GM19455 (cell line): ENCODE measurements around the gene SAG.
A peak's percentile ranks its signal among the peaks of the same experiment; 100 is the strongest.
"Not testable (repeated sequence)": the region's sequence is repeated elsewhere in the genome, so short reads cannot be mapped to it uniquely, and the experiment has no call there.

Experiments used
- ATAC-seq: cut with Tn5 transposase; IDR thresholded peaks from one replicate; pipeline ENCODE4 v1.9.1; 2021; ENCODE audit not compliant: unreplicated experiment

The SAG gene

DNA sequence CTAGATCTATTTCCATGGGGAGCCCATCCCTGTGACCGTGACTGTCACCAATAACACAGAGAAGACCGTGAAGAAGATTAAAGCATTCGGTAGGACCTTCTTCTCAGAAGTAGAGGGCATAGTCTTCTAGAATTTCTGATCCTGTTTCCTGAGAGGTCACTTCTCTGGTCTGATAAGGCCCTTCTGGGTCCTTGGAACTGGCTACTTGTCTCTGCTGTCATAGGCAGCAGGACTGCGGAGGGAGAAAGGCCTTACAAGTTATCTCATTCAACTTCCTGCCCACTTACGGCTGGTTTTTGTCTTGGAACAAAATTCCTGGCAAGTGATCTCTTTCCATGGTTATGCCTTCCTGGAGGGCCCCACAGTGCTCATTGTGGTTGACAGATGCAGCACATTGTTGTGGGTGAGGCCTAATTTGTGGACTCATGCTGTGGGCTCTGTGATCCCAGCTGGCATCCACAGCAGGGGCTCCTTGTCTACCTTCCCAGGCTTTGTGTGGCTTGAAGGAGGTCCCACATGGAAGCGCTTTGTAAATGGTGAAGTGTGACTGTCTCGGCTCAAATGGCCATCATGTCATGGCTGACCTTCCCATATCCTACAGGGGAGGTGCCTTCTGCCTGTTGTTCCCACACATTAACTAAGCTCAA lies 22.0 kb downstream of the SAG start:
- no peak for ATAC-seq

DNA sequence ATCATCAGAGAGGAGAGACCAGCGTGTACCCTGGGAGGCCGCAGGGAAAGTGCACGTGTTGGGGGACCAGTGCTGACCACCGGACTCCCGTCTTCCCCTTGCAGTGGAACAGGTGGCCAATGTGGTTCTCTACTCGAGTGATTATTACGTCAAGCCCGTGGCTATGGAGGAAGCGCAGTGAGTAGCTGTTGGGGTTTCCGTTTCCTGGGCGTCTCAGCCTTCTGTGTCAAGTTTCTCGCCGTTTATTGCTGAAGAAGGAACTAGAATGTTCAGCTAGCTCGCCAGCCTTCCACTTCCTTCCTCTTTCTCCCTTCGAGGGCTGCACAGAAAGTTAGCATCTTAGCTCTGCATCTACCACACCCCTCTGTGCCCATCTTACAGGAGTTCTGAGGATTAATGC lies 23.9 kb downstream of the SAG start:
- peak; percentile 80 for ATAC-seq

DNA sequence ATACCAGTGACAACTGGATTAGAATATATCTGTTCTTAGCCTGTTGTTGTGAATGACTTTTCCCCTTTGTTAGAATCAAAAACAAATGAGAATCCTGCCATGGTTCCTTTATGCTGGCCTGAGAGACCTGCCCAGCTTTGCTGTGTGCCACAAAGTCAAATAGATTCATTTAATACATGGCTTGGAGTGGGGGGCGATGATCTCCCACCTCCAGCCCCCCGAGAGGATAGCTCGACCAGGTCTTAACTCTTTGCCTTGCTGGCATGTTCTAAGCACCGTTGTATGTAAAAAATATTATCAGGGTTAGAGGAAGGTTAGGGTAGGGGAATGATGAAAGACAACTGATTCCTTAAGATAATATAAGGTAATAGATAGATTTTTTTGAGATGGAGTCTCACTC lies 24.5 kb downstream of the SAG start:
- no peak for ATAC-seq

DNA sequence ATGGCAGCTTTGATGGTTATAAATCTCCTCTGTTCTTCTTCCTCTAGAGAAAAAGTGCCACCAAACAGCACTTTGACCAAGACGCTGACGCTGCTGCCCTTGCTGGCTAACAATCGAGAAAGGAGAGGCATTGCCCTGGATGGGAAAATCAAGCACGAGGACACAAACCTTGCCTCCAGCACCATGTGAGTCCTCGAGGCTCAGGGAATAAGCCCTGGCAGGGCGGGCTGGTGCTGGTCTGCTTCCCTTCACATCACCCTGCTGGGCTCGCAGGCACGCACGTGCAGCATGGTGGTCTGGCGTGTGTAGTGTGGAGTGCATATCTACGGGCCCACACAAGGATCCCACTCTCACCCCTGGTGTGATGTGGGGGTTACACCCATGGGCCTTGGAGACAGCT lies 27.3 kb downstream of the SAG start:
- no peak for ATAC-seq

DNA sequence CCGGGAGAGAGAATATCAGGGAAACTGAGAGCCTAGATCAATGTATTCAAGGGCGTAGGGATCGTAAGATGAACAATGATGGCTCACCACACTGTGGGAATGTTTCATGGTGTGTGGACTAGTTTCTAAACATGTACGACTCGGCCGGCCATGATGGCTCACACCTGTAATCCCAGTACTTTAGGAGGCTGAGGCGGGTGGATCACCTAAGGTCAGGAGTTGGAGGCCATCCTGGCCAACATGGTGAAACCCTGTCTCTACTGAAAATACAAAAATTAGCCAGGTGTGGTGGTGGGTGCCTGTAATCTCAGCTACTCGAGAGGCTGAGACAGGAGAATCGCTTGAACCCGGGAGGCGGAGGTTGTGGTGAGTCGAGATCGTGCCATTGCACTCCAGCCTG lies 28.5 kb downstream of the SAG start:
- ATAC-seq, result not testable (repeated sequence)

DNA sequence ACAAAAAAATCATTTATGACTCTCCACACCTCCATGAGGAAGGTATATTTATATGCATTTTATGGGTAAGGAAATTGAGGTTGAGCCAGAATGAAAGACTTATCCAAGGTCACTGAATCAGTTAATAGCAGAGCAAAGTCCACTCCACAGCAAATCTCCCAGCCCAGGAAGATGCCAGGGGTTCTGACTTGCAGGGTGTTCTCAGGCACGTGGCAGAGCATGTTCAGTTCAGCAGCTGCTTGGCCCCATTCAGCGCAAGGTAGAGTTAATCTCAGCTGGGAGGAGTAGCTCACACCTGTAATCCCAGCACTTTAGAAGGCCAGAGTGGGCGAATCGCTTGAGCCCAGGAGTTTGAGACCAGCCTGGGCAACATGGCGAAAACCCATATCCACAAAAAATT lies 28.9 kb downstream of the SAG start:
- no peak for ATAC-seq

DNA sequence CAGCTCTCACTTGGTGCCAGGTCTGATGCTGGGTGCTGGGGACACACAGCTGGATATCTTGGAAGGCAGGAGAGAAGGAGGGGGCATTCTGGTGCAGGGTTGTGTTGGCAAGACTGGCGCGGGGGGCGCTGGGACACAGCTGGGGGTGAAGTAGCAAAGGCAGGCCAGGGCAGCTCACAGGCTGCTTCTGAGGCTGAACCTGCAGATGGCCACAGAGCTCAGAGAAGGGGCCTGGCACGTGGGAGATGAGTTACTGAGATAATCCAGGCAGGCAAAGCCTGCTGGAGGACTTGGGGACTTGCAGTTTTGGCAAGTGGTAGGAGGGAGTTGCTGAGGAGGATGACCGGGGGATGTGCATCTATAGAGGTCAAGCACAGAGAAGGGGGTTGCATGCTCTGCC lies 30.4 kb downstream of the SAG start:
- no peak for ATAC-seq

DNA sequence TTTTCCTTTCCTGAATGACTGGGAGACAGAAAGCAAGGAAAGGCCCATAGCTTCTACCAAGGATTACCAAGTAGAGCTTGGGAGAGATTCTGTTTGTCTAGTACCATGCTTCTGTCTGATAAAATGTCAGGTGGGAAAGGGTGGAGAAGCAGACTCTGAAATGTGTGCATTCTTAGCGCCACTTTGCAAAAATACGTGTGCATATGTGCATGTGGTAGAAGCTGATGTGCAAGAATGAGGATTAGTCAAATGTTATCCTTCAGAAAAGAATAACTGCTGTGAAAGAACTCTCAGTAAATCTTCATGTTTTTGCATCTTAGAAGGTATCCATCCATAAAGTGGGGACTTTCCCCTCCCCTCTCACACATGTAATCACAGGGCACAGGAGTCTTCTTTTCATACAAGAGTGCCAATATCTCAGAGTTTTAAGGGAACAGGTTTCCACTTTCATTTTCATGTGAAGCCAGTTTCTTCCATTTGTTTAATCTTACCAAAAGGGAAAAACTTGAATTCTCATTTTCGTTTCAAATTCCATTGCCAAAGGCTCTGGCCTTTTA lies 31.3 kb downstream of the SAG start:
- ATAC-seq, result no peak

DNA sequence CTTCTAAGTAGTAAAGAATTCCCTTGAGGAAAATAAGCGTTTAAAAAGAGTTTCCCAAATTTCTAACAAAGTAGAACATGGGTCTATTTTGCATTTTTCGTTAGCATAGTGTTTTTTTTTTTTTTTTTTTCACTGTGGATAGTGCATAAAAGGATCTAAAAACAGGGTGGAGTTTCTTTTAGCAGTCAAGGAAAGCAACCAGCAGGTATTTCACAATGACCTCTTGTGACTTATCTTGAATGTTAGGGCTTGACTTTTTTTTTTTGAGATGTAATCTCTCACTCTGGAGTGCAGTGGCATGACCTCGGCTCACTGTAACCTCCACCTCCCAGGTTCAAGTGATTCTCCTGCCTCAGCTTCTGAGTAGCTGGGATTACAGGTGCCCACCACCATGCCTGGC lies 31.8 kb downstream of the SAG start:
- no peak for ATAC-seq

DNA sequence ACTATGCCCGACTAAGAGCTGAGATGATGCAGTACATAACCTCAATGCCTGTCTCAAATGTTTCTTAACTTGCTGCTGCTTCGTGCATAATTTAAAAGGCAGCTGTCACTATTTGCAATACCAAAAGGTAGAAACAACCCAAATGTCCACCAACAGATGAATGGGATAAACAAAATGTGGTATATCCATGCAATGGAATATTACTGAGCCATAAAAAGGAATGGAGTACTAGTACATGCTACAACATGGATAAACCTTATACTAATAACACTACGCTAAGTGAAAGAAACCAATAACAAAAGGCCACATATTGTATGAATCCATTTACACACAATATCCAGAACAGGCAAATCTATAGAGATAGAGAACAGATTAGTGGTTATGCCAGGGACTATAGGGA lies 33.7 kb downstream of the SAG start:
- ATAC-seq, result no peak

DNA sequence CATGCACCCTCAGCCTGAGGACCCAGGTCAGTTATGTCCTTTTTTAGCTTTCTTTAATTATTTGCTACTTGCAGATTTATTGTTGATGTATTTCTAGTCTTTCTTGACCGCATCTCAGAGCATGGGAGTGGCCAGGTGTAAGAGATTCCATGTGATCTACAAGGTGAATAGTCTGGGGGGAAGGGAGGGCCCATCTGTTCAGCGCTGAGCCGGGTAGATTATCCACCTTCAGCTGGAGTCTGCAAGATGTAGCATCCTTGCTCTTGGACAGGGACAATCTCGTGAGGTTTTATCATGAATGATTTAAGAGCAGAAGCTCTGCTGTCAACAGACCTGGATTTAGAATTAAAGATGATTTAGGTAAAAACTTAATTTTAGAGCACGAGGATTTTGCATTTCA lies 34.7 kb downstream of the SAG start:
- ATAC-seq, result no peak

DNA sequence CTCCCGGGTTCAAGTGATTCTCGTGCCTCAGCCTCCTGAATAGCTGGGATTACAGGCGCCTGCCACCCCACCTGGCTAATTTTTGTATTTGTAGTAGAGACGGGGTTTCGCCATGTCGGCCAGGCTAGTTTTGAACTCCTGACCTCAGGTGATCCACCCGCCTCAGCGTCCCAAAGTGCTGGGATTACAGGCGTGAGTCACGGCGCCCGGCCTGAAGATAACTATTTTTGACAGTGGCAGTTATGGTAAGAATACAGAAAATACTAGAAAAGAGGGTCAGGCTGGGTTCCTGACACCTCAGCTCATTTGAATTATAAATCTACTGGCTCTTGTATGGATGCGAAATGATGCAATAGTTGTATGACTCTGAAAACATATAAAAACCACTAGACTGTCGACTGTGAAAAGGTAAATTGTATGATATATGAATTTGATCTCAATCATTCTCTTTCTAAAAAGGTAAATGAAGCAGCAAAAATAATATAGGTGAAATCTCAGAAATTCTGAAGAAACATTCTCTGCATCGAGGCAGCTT lies 35.6 kb downstream of the SAG start:
- ATAC-seq, result no peak

DNA sequence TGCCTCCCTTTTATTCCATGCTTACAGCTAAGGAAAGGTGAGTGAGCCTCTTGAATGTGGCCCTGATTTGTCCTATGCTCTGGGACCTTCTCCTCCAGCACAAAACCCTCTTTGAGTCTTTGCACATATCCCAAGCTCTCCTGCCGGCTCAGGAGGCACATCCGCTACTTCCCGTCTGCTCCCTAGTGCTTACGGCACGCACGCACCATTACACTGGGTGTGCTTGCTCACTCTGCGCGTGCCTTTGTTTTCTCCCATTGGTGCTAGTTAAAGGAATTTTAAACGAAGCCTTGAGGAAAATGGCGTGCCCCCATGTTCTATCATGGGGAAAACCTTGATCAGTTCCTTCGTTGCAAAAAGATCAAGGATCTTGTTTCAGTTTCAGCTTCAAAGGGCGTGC lies 38.8 kb downstream of the SAG start:
- ATAC-seq, result no peak

DNA sequence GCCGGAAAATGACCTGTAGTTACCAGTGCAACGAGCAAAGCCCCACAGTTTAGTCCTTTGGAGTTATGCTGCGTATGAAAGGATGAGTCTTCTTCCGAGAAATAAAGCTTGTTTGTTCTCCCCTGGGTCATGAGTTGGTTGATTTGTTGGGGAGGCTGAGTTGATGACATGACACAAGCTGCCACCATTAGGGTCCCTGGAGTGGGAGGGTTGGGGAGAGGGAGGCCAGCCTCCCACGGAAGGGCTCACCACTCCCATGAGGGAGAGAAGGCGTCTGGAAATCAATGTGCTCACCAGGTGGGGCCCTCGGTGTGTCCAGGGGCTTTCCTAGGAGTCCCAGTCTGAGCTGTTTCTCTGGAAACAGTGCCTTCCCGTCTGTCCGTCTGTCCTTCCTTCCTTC lies 39.3 kb downstream of the SAG start:
- ATAC-seq, result no peak

DNA sequence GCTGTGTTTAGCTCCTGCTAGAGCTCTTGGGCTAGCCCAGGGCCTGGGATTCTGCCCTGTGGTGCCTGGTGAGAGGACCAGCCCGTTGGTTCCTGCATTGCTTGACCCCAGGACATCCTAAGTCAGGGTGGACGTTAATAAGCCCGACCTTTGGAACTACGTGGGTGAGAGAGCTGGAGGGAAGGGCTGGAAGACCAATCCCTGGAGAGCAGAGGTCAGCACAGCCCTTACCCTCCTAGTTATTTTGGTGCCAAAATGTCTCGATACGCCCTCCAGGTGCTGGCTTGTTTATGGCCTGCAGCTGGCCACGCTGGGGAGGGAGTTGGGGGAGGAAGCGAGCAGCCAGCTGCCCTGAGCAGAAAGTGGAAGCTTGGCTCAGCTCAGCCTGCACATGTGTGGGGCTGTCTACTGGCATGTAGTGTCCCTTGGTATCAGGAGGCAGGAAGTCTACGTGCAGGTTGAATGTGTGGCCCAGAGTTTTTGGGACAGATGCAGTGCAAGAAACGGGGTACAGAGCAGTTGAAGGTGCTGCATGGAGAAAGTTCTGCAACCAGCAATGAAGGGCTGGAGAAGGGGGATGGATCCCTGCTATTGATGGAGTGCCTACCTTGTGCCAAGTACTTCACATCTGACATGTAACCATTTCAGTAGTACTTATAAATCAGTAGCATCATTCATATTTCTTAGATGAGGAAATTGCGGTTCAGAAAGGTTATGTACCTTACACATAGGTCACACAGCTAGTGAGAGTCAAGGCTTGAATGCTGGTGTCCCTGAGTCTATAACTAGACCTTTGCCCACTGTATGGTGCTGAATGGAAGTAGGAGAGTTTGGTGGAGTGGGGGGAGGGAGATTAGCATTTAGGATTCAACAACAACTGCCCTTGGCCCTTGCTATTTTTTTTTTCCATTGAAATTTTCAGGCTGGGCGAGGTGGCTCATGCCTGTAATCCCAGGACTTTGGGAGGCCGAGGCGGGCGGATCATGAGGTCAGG lies 41.7 kb downstream of the SAG start:
- peak; percentile 50 for ATAC-seq

DNA sequence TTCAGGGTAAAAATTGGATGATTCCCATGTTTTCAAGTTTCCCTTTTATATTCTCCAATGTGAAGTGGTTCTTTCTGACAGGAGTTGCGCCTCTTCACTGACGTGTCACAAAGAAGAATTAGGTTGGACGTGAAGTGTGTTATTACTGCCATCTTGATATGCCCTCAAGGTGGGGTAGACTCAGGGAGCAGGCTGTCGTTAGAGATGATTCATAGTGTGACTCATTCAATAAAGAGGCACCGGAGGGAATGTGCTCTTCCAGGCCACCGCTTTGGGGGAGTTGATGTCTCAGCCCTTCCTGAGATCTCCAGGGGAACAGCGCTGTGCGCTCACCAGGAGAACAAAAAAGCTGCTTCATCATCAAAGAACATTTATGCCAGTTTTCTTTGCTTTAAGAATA lies 43.1 kb downstream of the SAG start:
- no peak for ATAC-seq

DNA sequence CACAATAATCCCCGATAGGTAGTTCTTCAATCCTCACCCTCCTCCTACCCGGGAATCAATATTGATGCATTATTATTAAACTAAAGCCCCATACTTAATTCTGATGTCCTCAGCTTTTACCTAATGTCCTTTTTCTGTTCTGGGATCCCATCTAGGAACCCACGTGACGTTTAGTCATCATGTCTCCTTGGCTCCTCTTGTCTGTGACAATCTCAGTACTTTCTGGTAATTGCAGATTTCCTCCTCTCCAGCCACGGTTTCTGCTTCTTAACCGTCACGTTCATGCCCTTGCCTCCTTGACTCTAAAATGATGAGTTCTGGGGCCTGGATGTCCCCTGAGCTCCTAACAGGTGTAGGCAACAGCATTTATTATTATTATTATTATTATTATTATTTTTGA lies 43.8 kb downstream of the SAG start:
- ATAC-seq, result no peak

DNA sequence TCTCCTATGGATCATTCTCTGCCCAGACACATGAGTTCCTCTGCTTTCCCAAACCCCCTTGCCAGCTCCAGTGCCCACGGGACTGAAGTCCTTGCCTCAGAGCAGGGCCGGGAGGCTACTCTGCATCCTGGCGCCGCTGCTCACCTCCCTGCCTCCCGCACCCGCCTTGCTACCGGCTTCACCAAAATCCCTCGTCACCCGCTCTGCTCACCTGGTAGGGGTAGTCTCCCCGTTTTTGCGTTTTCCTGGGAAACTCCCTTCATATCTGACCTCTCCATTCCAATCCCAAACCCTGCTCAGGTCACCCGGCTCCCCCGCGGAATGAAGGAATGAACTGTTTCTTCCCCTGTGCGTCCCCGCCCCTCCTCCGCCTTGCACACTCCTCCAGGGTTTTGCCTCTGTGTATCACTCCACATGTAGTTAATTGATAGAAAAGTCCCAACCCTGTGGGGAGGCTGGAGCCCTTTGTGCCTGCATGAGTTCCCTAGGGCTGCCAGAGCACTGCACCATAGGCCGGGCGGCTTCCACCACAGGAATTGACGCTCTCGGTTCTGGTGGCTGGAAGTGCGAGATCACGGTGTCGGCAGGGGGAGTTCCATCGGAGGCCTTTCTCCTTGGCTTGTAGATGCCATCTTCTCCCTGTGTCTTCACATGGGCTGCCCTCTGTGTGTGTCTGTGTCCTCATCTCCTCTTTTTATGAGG lies 44.7 kb downstream of the SAG start:
- no peak for ATAC-seq

DNA sequence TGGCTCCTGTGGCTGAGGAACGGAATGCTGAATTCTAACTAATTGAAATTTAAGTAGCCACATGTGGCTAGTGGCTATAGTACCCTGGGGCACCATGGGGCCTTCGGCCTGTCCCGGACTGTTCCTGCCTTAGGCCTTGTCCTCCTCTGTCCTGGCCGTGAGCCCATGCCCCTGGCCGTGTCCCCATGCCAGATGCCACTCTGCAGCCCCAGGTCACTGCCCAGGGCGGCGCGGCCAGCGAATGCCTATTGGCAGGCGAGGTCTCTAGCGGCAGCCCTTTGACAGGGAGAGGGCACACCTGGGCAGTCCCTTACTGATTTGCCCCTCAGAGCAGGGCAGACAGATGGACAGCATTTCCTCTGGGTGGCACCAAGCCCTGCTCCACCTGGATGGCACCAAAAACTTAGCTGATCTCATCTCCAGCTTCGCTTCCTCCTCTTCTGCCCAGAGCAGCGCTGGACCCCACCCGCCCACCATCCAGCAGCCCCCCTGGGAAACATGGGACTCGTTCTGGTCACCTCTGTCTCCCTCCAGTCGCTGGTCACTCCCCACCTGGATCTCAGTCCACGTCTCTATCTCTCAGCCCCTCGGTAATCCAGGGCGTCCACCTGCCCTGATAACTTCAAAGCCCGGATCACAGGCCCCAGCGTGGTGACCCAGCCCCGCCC lies 45.6 kb downstream of the SAG start:
- ATAC-seq, result no peak

DNA sequence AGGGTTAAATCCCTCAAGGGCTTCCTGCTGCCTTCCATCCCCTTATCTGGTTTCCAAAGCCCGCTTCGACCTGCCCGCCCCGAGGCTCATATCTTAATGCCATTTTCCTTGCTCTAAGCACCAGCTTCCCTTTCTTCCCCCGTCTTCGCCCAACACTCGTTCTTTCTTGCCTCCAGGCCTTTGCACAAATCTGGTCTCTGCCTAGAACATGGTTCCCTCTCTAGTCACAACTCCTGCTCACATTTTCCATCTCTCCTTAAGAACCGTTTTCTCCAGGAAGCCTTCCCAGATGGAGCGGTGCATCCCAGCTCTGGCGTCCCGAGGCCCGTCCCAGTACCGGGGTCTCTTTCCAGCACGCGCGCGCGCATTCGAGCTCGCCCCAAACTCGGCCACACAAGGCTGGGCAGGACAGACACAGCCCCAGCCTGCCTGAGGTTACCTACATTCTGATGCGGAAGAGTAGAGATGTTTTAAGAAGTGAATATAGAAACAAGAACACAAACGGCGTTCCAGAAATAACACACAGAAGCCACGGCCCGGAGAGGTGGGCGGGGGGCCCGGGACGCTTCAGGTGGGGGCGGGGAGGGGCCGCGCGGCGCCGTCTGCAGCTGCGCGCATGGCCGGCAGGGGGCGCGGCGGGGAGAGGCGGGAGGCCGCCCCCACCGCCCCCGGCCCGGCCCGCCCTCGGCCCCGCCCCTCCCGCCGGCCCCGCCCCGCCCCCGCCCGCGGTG lies 46.3 kb downstream of the SAG start, which contains the start of gene DGKD:
Gene DGKD (plus strand): TSS at position 726 of the 731 bp plus-strand sequence. CDS start 25 bp downstream, outside the sequence.
- ATAC-seq, result peak; percentile 59
